ENCODE data around the gene LRRC8C. TPM values are rescaled to one million over a fixed set of nuclear protein-coding genes. Genes with fewer than 3 reads are reported as not detected.

The LRRC8C gene
- total and polyA plus RNA-seq, 4 donors: 0.63 to 3.5 (median 1.5) TPM

DNA sequence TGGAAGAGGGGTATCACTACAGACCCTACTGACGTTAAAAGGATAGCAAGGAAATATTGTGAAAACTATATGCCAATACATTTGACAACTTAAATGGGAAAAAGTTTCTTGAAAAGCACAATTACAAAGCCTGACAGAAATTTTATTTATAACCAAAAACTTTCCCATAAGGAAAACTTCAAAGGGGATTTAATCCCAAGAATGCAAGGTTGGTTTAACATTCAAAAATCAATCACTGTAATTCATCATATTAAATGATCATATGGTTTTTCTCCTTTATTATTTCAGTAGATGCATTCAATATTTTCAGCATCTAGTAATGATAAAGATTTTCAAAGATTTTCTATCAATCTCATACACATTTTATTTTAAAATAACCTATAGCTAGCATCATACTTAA is 13.3 kb downstream of the LRRC8C start:
- 52% methylated on average over 1 of the region's 1 CpG for WGBS
- H3K27ac ChIP-seq (ENCODE audit: low read depth in 1 of 2, low read length in 2 of 2): no peak overlapping the region
- DNase-seq (ENCODE audit: low spot score): no peak
- TF ChIP-seq JUND (IDR thresholded peaks at IDR 0.05) (no peak), SP1 (IDR thresholded peaks at IDR 0.05) (no peak), EGR1 (IDR thresholded peaks at IDR 0.05; ENCODE audit: low read depth in 2 of 2) (no peak), RXRA (IDR thresholded peaks at IDR 0.05) (no peak), ATF3 (IDR thresholded peaks at IDR 0.05) (no peak)
- no peaks in the 10 kb centered on the region for H3K4me1 ChIP-seq (ENCODE audit: control insufficient read depth in 4 of 4, insufficient read depth in 4 of 4, low read length in 3 of 4)
- H3K27me3 ChIP-seq (ENCODE audit: control insufficient read depth in 4 of 4, insufficient read depth in 4 of 4, low read length in 3 of 4): no peaks in the 10 kb centered on the region
- H3K36me3 ChIP-seq (ENCODE audit: control insufficient read depth in 4 of 4, insufficient read depth in 3 of 4, low read depth in 1 of 4, low read length in 3 of 4): peaks cover 0 to 2% (median 0%) of the 10 kb centered on the region in 4 donors
- no peak overlapping the region for H3K9ac ChIP-seq (ENCODE audit: low read depth in 1 of 2, low read length in 2 of 2)
- H3K4me3 ChIP-seq (ENCODE audit: low read depth in 1 of 3, low read length in 3 of 3): no peak overlapping the region
- no peaks in the 10 kb centered on the region for H3K9me3 ChIP-seq (ENCODE audit: control insufficient read depth in 4 of 4, low read length in 3 of 4)

DNA sequence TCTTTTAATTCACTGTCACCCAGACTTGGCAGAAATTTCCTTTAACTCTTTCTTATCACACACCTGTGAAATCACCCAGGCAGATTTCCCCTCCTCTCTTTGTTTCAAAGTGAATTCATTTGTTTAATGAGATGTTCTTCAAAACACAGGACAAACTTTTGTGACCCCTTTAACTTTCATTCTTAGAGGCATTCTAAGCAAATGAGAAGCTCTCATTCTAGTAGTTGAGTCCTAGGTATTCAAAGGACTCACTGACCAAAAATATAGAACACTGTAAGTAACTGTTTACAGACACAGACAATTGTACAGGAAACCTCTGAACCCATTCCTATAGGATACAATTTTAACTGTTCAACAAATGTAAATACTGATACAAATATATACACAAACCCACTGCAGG is 16.9 kb downstream of the LRRC8C start:
- DNase-seq (ENCODE audit: low spot score): no peak
- H3K4me3 ChIP-seq (ENCODE audit: low read depth in 1 of 3, low read length in 3 of 3): no peak overlapping the region
- H3K27ac ChIP-seq (ENCODE audit: low read depth in 1 of 2, low read length in 2 of 2): no peak overlapping the region
- no peaks in the 10 kb centered on the region for H3K9me3 ChIP-seq (ENCODE audit: control insufficient read depth in 4 of 4, low read length in 3 of 4)
- no peak for TF ChIP-seq RXRA (IDR thresholded peaks at IDR 0.05)
- H3K9ac ChIP-seq (ENCODE audit: low read depth in 1 of 2, low read length in 2 of 2): no peak overlapping the region
- H3K4me1 ChIP-seq (ENCODE audit: control insufficient read depth in 4 of 4, insufficient read depth in 4 of 4, low read length in 3 of 4): no peaks in the 10 kb centered on the region
- no peaks in the 10 kb centered on the region for H3K27me3 ChIP-seq (ENCODE audit: control insufficient read depth in 4 of 4, insufficient read depth in 4 of 4, low read length in 3 of 4)
- peaks cover 0 to 2% (median 0%) of the 10 kb centered on the region in 4 donors for H3K36me3 ChIP-seq (ENCODE audit: control insufficient read depth in 4 of 4, insufficient read depth in 3 of 4, low read depth in 1 of 4, low read length in 3 of 4)

DNA sequence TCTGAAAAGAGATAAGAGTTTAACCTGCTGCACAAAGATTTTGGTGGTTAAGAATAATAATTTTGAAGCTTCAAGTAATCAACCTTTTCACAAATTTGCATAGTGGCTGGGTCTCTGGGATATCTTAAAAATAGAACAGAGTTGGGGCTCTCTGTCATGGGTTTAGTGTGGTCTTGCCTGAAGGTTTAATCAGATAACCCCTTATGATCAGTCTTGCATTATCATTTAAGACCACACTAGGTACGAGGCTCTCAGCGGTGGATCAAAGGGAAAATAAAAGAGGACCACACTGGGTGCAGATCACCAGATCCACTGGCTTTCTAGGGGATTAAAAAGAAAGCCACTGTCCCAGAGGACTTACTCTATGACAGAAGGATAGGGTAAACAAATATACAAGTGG is 19.5 kb downstream of the LRRC8C start:
- no peak overlapping the region for H3K27ac ChIP-seq (ENCODE audit: low read depth in 1 of 2, low read length in 2 of 2)
- 74% methylated on average over 2 of the region's 2 CpGs for whole genome bisulfite sequencing
- no peak for DNase-seq (ENCODE audit: low spot score)
- H3K9me3 ChIP-seq (ENCODE audit: control insufficient read depth in 4 of 4, low read length in 3 of 4): no peaks in the 10 kb centered on the region
- no peaks in the 10 kb centered on the region for H3K36me3 ChIP-seq (ENCODE audit: control insufficient read depth in 4 of 4, insufficient read depth in 3 of 4, low read depth in 1 of 4, low read length in 3 of 4)
- no peaks in the 10 kb centered on the region for H3K4me1 ChIP-seq (ENCODE audit: control insufficient read depth in 4 of 4, insufficient read depth in 4 of 4, low read length in 3 of 4)
- no peak overlapping the region for H3K9ac ChIP-seq (ENCODE audit: low read depth in 1 of 2, low read length in 2 of 2)
- TF ChIP-seq FOXA2 (IDR thresholded peaks at IDR 0.05) (no peak), EGR1 (IDR thresholded peaks at IDR 0.05; ENCODE audit: low read depth in 2 of 2) (no peak), GABPA (IDR thresholded peaks at IDR 0.05 in 1 of 2, conservative IDR thresholded peaks at IDR 0.05 in 1 of 2) (no peak), REST (IDR thresholded peaks at IDR 0.05) (no peak)
- TF ChIP-seq, protein P1, sequence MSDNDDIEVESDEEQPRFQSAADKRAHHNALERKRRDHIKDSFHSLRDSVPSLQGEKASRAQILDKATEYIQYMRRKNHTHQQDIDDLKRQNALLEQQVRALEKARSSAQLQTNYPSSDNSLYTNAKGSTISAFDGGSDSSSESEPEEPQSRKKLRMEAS (IDR thresholded peaks at IDR 0.05): no peak
- H3K4me3 ChIP-seq (ENCODE audit: low read depth in 1 of 3, low read length in 3 of 3): no peak overlapping the region
- H3K27me3 ChIP-seq (ENCODE audit: control insufficient read depth in 4 of 4, insufficient read depth in 4 of 4, low read length in 3 of 4): no peaks in the 10 kb centered on the region

DNA sequence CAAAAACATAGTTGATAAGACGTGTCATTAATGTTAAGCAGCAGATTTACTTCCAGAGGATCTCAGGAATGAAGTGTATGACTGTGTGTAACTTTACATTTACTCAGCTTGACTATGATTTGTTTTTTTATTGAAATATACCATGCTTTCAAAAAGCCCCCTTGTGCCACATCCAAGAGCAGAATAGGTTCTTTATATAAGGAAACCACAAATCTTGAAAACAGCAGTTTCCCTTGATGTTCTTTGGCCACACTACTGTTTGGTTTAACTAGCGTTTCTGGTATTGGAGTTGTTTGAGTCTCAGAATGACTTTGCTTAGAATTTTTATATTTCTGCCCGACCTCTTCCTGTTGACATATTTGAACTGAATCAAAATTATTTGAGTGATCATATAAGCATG is 25.0 kb downstream of the LRRC8C start:
- Histone ChIP-seq H3K27me3 (ENCODE audit: control insufficient read depth in 4 of 4, insufficient read depth in 4 of 4, low read length in 3 of 4) (no peaks in the 10 kb centered on the region), H3K4me3 (ENCODE audit: low read depth in 1 of 3, low read length in 3 of 3) (no peak overlapping the region), H3K4me1 (ENCODE audit: control insufficient read depth in 4 of 4, insufficient read depth in 4 of 4, low read length in 3 of 4) (no peaks in the 10 kb centered on the region), H3K9me3 (ENCODE audit: control insufficient read depth in 4 of 4, low read length in 3 of 4) (no peaks in the 10 kb centered on the region), H3K27ac (ENCODE audit: low read depth in 1 of 2, low read length in 2 of 2) (no peak overlapping the region), H3K36me3 (ENCODE audit: control insufficient read depth in 4 of 4, insufficient read depth in 3 of 4, low read depth in 1 of 4, low read length in 3 of 4) (no peaks in the 10 kb centered on the region), H3K9ac (ENCODE audit: low read depth in 1 of 2, low read length in 2 of 2) (no peak overlapping the region)
- TF ChIP-seq NR2F2 (IDR thresholded peaks at IDR 0.05): no peak
- no peak for TF ChIP-seq FOXA2 (IDR thresholded peaks at IDR 0.05)
- TF ChIP-seq GABPA (IDR thresholded peaks at IDR 0.05 in 1 of 2, conservative IDR thresholded peaks at IDR 0.05 in 1 of 2): no peak
- TF ChIP-seq EGR1 (IDR thresholded peaks at IDR 0.05; ENCODE audit: low read depth in 2 of 2): no peak
- TF ChIP-seq RAD21 (IDR thresholded peaks at IDR 0.05): no peak
- no peak for TF ChIP-seq TAF1 (conservative IDR thresholded peaks at IDR 0.05)
- TF ChIP-seq, protein P2, sequence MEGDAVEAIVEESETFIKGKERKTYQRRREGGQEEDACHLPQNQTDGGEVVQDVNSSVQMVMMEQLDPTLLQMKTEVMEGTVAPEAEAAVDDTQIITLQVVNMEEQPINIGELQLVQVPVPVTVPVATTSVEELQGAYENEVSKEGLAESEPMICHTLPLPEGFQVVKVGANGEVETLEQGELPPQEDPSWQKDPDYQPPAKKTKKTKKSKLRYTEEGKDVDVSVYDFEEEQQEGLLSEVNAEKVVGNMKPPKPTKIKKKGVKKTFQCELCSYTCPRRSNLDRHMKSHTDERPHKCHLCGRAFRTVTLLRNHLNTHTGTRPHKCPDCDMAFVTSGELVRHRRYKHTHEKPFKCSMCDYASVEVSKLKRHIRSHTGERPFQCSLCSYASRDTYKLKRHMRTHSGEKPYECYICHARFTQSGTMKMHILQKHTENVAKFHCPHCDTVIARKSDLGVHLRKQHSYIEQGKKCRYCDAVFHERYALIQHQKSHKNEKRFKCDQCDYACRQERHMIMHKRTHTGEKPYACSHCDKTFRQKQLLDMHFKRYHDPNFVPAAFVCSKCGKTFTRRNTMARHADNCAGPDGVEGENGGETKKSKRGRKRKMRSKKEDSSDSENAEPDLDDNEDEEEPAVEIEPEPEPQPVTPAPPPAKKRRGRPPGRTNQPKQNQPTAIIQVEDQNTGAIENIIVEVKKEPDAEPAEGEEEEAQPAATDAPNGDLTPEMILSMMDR (IDR thresholded peaks at IDR 0.05; ENCODE audit: low read depth, low read length, missing input control): no peak
- no peak for TF ChIP-seq HNF4A (conservative IDR thresholded peaks at IDR 0.05)
- DNase-seq (ENCODE audit: low spot score): no peak
- WGBS: 58% methylated on average over 3 of the region's 3 CpGs

Measured in liver (tissue), 9 donors.